ENCODE results near the gene SECISBP2L. TPM values are rescaled to one million over a fixed set of nuclear protein-coding genes. Genes with fewer than 3 reads are reported as not detected.

Gene SECISBP2L
- total RNA-seq, 1 donor from 2014 or later = 39.3 TPM

DNA sequence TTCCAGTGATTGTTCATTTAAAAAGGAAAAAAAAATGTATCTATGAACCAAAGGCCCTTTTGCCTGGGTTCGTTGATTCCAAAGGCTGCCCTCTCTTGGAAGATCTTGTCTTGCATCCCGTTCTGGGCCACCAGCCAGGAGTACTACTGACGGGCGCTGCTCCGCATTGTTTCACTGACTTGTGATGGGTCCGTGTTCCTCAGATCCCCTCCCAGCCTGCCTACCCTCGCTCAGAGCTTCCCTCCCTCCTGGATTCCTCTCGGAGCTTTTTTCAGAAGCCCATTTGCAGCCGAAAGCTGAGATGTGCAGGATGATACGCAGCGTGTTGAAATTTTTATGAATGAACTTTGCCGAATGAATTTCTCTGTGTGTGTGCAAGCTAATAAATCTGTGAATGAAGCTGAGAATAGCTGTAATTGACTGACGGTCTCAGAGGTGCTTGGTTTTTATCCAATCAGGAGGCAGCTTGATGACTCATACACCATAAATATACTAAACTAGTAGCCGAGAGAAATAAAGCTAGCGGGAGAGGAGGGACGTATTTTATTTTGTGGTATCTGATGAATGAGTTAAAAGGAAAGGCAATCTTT lies 82.6 kb downstream of the SECISBP2L start, which contains the start of gene SHC4:
TSS of gene SHC4 (minus strand) at position 396 of the 590 bp plus-strand sequence. CDS start 904 bp downstream, outside the sequence.
- no peaks in the 10 kb centered on the region for H3K27me3 ChIP-seq (ENCODE audit: low read depth)
- peak; percentile 64 for DNase-seq
- TF ChIP-seq, protein P1, sequence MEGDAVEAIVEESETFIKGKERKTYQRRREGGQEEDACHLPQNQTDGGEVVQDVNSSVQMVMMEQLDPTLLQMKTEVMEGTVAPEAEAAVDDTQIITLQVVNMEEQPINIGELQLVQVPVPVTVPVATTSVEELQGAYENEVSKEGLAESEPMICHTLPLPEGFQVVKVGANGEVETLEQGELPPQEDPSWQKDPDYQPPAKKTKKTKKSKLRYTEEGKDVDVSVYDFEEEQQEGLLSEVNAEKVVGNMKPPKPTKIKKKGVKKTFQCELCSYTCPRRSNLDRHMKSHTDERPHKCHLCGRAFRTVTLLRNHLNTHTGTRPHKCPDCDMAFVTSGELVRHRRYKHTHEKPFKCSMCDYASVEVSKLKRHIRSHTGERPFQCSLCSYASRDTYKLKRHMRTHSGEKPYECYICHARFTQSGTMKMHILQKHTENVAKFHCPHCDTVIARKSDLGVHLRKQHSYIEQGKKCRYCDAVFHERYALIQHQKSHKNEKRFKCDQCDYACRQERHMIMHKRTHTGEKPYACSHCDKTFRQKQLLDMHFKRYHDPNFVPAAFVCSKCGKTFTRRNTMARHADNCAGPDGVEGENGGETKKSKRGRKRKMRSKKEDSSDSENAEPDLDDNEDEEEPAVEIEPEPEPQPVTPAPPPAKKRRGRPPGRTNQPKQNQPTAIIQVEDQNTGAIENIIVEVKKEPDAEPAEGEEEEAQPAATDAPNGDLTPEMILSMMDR (IDR thresholded peaks at IDR 0.05; ENCODE audit: borderline replicate concordance) = peak; percentile 44
- H3K36me3 ChIP-seq = no peaks in the 10 kb centered on the region
- H3K27ac ChIP-seq (replicated peaks) = peak within 1 kb of the TSS; percentile 74
- H3K4me3 ChIP-seq = peak within 1 kb of the TSS; percentile 75
- H3K4me1 ChIP-seq = peaks cover 28% of the 10 kb centered on the region
- intact Hi-C loops (cut with micrococcal nuclease) = loop anchor here (10.0 kb wide), 1 partner anchor 89 kb away; the partner anchor contains the start of gene EID1
- no peaks in the 10 kb centered on the region for H3K9me3 ChIP-seq (replicated peaks)

DNA sequence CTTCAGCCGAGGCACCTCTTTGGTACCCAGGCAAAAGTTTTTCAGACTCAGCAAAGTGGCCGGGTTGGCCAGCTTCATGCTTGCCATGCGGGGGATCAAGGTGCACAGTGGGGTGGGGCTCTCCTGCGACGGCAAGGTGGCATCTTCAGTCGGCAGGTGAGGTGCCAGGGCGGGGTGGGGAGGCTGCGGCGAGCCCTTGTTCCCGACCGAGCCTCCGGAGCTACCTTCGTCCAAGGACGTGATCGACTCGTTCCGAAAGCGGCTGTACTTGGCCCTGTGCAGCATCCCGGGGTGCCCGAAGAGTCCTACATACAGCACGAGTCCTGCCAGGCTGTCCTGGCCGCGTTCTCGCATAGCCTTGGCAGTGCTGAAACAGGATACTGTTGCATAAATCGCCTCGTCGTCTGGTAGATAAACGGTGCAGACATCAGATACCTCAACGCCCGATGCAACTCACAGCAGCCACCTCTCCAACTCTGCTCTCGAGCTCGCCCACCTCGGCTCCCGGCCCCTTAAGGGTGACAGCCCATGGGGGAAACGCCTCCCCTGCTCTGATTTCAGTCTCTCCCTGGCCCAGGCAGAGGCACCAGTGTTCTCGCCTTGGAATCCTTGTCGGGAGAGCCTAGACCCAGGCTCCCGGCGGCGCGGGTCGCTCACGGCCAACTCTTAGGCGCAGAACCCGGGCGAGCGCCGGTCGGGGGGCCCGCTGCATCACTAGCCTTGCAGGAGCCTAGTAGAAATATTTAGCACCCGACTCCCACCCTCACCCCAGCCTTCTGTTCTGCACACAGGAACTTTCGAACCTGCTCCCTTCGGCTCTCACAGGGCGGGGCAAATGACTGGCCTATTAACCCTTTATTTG lies 83.4 kb downstream of the SECISBP2L start:
- Histone ChIP-seq H3K4me1 (peaks cover 28% of the 10 kb centered on the region), H3K9me3 (replicated peaks) (no peaks in the 10 kb centered on the region), H3K4me3 (peak overlapping the region; percentile 75), H3K27me3 (ENCODE audit: low read depth) (no peaks in the 10 kb centered on the region), H3K27ac (replicated peaks) (peak overlapping the region; percentile 74), H3K36me3 (no peaks in the 10 kb centered on the region)
- DNase-seq = peak; percentile 43
- intact Hi-C loops (cut with micrococcal nuclease) = loop anchor here (10.0 kb wide), 1 partner anchor 88 kb away; the partner anchor contains the start of gene EID1
- TF ChIP-seq, protein P1 (IDR thresholded peaks at IDR 0.05; ENCODE audit: borderline replicate concordance) = no peak

DNA sequence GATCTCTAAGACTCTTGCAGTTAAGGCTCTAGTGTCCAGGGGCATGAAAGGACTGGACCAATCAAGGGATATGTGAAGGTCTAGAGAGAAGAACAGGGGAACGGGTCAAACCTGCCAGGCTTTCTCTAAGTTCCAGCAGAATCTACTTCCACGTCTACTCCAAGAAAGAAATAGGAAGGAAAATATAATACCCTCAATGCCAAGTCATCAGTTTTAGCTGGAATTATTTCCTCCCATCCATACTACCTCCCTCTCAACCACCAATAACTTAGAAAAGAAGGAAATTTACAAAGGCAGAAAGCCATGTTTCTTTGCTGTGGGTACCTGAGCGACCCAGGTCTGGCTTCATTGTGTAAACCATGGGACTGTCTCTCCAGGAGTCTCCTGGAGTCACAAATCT lies 90.3 kb downstream of the SECISBP2L start:
- no peak for DNase-seq

DNA sequence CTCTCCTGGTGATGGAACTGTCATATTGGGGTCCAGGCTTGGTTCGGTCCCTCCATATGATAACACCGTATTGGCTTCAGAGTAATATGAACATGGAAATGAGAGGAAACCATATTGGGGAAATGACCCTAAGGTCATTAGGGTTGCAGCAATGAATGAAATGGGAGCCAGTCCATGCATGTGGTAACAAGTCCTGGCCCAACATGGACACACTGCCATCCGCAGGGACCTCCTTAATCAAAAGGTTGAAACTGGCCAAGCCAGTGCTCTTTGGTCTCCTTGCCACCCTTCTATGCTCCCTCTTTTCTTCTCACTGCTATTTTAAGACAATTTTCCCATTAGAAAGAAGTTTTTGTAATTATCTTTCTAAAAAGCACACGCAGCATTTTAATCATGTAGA lies 90.9 kb downstream of the SECISBP2L start:
- Histone ChIP-seq H3K4me1 (peaks cover 9% of the 10 kb centered on the region), H3K27me3 (ENCODE audit: low read depth) (no peaks in the 10 kb centered on the region), H3K27ac (replicated peaks) (no peak overlapping the region), H3K36me3 (no peaks in the 10 kb centered on the region), H3K4me3 (no peak overlapping the region), H3K9me3 (replicated peaks) (no peaks in the 10 kb centered on the region)
- DNase-seq = no peak
- intact Hi-C loops (cut with micrococcal nuclease) = no loop called here
- TF ChIP-seq, protein P1 (IDR thresholded peaks at IDR 0.05; ENCODE audit: borderline replicate concordance) = no peak

More for the DNA sequence above, 90.3 kb downstream of the SECISBP2L start:
- TF ChIP-seq, protein P1 (IDR thresholded peaks at IDR 0.05; ENCODE audit: borderline replicate concordance) = no peak
- Histone ChIP-seq H3K9me3 (replicated peaks) (no peaks in the 10 kb centered on the region), H3K27ac (replicated peaks) (no peak overlapping the region), H3K4me3 (no peak overlapping the region), H3K36me3 (no peaks in the 10 kb centered on the region), H3K27me3 (ENCODE audit: low read depth) (no peaks in the 10 kb centered on the region), H3K4me1 (peaks cover 9% of the 10 kb centered on the region)
- intact Hi-C loops (cut with micrococcal nuclease) = no loop called here

DNA sequence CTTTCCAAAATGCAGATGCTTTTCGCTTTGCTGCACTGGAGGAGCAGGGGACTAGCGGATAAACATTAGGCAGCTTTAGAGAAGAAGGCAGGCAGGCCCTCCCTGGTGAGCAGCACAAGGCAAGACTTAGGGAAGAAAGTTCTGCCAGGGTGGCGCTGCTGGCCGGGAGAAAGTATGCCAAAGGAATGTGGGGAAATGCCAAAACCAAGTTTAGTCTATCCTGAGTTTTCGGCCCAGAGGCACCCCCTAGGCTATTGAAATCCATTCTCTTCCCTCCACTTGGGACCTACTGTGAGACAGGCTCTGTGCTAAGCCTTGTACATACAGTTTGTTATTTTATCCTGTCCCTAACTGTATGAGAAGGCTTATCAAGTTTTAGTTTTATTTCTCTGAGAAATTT lies 91.7 kb downstream of the SECISBP2L start:
- DNase-seq = no peak

More for the DNA sequence above, 91.7 kb downstream of the SECISBP2L start:
- intact Hi-C loops (cut with micrococcal nuclease) = no loop called here
- Histone ChIP-seq H3K36me3 (no peaks in the 10 kb centered on the region), H3K4me3 (no peak overlapping the region), H3K9me3 (replicated peaks) (no peaks in the 10 kb centered on the region), H3K4me1 (peaks cover 9% of the 10 kb centered on the region), H3K27me3 (ENCODE audit: low read depth) (no peaks in the 10 kb centered on the region), H3K27ac (replicated peaks) (no peak overlapping the region)
- TF ChIP-seq, protein P1 (IDR thresholded peaks at IDR 0.05; ENCODE audit: borderline replicate concordance) = no peak
